Effector CD4-positive, alpha-beta T cell (primary cell): Measurements from ENCODE around the gene HPS4.
A peak's percentile ranks its signal among the peaks of the same experiment; 100 is the strongest.

Source experiments
- DNase-seq: peaks from one replicate; pipeline ENCODE4 v3.0.0-alpha.2; 2020

HPS4 gene

GRCh38 chr22:26463688-26464087 lies 19.9 kb downstream of the HPS4 start:
- no peak for DNase-seq

- DNase-seq: no peak
These were observed 20.4 kb downstream of the HPS4 start for GRCh38 chr22:26463101-26463661.

DNA sequence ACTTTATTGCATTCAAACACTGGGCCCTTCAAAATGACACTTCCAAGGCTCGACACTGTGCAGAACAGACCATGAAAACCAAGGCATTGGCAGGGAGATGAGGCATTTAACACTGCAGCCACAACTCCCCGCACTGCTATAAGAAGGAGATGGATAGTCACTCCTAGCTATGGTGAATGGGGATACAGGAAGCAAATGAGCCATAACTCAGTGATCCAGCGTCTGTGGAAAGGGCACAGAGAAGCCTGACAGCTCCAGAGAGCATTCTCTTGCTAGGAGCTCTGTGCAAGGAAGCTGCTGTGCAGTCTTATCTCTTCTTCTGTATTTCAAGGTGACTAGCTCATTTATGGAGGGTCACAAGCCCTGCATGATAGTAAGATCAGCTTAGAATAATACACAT lies 20.9 kb downstream of the HPS4 start:
- DNase-seq: no peak

GRCh38 chr22:26462051-26462450 lies 21.5 kb downstream of the HPS4 start:
- no peak for DNase-seq

- peak; percentile 35 for DNase-seq
These were observed 22.3 kb downstream of the HPS4 start for GRCh38 chr22:26461188-26461810.

- no peak for DNase-seq
These were observed 23.4 kb downstream of the HPS4 start for GRCh38 chr22:26460202-26460601.

DNA sequence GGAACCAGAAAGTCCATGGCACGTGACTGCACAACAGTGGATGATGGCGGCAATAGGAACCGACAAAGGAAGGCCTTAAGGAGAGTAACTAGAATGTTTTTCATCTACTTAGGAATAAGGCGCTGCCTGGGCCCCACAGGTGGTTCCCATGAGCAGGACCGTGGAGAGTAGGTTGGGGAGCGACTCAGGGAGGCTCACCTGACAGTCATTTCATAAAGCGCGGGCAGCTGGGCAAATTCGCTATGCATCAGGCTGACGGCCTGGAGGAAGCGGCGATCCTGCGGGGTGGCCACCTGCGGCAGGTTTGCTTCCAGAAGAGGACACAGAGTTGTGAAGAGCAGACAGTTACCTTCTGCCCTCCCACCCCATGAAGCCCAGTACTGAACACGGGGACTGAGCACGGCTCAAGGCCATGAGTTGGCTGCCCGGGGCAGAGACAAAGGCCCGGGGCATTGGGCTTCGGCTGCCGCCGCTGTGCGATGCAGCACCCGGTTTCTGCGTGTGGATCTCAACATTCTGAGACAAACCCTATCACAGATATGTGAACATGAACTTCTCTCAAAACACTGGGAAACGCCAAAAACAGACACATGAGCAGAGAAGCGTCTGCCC lies 25.8 kb downstream of the HPS4 start:
- DNase-seq: no peak

DNA sequence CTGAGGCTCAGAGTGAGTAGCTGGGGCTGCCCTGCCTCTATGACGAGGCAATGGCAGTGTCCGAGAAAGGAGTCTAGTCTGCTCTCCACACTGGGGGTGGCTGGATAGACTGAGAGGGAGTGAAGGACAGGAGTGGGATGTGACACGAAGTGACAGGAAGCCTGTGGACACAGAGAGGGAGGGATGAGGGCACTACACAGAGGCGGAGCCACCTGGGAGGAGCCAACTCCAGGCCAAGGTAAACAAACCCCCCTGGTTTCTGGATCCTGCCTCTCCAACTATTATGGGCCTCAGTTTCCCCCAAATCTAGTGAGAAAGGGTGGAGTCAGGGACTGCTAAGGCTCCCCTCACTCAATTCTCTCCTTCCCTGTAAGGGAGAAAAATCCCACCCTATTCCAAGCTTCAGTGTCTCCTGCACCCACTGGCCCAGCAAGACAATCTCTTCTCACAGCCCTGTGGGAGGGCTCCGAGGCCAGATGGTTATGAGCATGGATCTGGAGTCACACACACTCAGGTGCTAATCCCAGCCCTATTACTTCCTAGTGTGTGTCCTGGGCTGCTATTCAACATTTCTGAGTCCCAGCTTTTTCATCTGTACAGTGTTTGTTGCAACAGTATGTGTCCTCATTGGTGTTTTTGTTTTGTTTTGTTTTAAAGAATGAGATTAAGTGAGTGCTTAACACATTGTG lies 29.6 kb downstream of the HPS4 start:
- DNase-seq: no peak

- no peak for DNase-seq
These were observed 30.4 kb downstream of the HPS4 start for GRCh38 chr22:26453216-26453615.

- no peak for DNase-seq
These were observed 31.2 kb downstream of the HPS4 start for GRCh38 chr22:26452236-26453016.

- DNase-seq: no peak
These were observed 33.0 kb downstream of the HPS4 start for GRCh38 chr22:26450453-26451185.

DNA sequence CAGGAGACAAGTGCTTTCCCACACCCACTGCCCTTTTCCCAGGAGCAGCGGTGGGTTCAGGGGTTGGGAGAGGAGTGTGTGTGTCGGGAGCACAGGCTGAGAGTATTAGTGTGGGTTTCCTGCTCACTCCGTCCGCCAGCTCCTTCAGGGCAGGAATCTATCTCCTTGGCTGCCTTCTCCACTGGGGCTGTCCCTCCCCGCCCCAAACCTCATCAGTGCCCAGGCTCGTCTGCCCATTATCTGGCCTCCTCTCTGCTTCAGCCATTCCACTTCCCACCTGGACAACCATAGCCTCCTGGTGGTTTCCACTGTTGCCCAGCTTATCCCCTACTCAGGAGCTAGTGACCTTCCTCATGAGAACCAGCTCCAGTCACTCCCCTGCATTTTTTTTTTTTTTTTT lies 34.6 kb downstream of the HPS4 start:
- no peak for DNase-seq

DNA sequence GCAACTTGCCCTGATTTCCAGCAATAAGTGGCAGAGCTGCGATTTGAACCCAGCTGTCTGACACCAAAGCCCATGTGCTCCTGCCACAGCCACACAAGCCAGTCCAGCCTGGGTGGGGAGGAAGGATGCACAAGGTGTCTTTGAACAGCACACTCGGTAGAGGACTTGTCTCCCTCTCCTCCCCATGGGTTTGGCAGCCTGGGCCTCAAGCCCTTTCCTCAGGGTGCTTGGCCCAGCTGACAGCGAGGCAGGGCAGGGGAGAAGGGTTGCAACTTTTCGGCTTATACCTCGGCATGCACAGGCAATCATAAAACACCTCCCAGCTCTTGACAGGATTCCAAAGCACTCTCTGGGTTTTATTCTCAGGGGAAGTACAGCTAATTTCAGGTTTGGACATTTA lies 35.2 kb downstream of the HPS4 start:
- DNase-seq: no peak

- DNase-seq: no peak
These were observed 35.8 kb downstream of the HPS4 start for GRCh38 chr22:26447584-26448329.

- no peak for DNase-seq
These were observed 36.6 kb downstream of the HPS4 start for GRCh38 chr22:26446808-26447515.

- DNase-seq: no peak
These were observed 37.9 kb downstream of the HPS4 start for GRCh38 chr22:26445577-26446275.

- DNase-seq: no peak
These were observed 38.8 kb downstream of the HPS4 start for GRCh38 chr22:26444777-26445176.

- DNase-seq: no peak
These were observed 39.5 kb downstream of the HPS4 start for GRCh38 chr22:26443901-26444690.

GRCh38 chr22:26442086-26442756 lies 41.4 kb downstream of the HPS4 start:
- DNase-seq: no peak
